Skeletal muscle tissue (tissue), 4 donors: ENCODE measurements around the gene TOLLIP. TPM values are rescaled to one million over a fixed set of nuclear protein-coding genes. Genes with fewer than 3 reads are reported as not detected.

Experiments used
- H3K27ac ChIP-seq: one replicate; pipeline ENCODE4 v1.7.0; 2013; ENCODE audit warnings: mild to moderate bottlenecking, low read depth, low read length, inconsistent platforms
- H3K27me3 ChIP-seq, 3 donors: one replicate each; pipeline ENCODE4 v1.7.0; 2013; ENCODE audit warnings: low read length in 3 of 3; ENCODE audit not compliant: control insufficient read depth in 3 of 3, insufficient read depth in 3 of 3
- H3K36me3 ChIP-seq, 3 donors: one replicate each; pipeline ENCODE4 v1.7.0; 2013; ENCODE audit warnings: low read length in 3 of 3; ENCODE audit not compliant: control insufficient read depth in 3 of 3, insufficient read depth in 3 of 3
- H3K4me1 ChIP-seq, 3 donors: one replicate each; pipeline ENCODE4 v1.7.0; 2013; ENCODE audit warnings: low read length in 3 of 3, mild to moderate bottlenecking in 3 of 3; ENCODE audit not compliant: control insufficient read depth in 3 of 3, insufficient read depth in 3 of 3
- H3K4me3 ChIP-seq, 3 donors: one replicate each; pipeline ENCODE4 v1.7.0; 2013; ENCODE audit warnings: low read length in 3 of 3
- H3K9ac ChIP-seq, 3 donors: one replicate each; pipeline ENCODE4 v1.7.0; 2013; ENCODE audit warnings: low read length in 3 of 3, mild to moderate bottlenecking in 3 of 3, moderate library complexity in 2 of 3, low read depth in 1 of 3
- H3K9me3 ChIP-seq, 3 donors: one replicate each; pipeline ENCODE4 v1.7.0; 2013; ENCODE audit warnings: low read length in 3 of 3; ENCODE audit not compliant: control insufficient read depth in 3 of 3
- total RNA-seq: library from RNA; depleted of rRNA; stranded (reverse); fragments of >200 nt; gene quantifications from one replicate; pipeline ENCODE4 v1.2.3, GENCODE V29; 2014
- donor health status: Osteomylitis.

TOLLIP gene
- total RNA-seq, 1 donor from 2014 or later: 8.9 TPM

DNA sequence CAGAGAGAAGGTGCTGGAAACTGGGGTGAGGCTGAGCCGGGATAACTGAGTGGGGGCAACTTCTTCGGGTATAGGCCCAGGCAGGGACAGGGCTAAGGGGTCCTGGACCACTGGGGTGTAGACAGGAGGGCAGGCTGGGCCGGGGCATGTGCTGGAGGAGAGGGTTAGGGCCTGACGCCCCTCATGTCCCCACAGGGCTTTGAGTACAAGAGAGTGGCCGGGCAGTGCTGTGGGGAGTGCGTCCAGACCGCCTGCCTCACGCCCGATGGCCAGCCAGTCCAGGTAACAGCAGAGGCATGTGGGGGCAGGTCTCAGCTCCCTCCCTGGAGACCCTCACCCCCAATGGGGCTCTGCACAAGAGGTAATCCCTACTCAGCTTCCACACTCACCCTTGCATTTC, 49.9 kb downstream of the TOLLIP start:
- Histone ChIP-seq H3K4me3 (no peak overlapping the region), H3K27me3 (peaks cover 0 to 5% (median 4%) of the 10 kb centered on the region in 3 donors), H3K4me1 (peaks cover 14 to 20% (median 16%) of the 10 kb centered on the region in 3 donors), H3K27ac (no peak overlapping the region), H3K9ac (no peak overlapping the region), H3K9me3 (no peaks in the 10 kb centered on the region), H3K36me3 (no peaks in the 10 kb centered on the region)

DNA sequence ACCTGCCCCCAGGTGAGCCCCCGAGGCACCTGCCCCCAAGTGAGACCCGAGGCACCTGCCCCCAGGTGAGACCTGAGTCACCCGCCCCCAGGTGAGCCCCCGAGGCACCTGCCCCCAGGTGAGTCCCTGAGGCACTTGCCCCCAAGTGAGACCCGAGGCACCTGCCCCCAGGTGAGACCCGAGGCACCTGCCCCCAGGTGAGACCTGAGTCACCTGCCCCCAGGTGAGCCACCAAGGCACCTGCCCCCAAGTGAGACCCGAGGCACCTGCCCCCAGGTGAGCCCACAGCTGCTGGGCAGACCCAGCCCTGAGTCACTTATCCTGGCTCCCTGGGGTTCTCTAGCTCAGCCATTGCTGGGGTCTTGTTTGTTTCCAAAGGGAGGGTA, 50.4 kb downstream of the TOLLIP start:
- H3K36me3 ChIP-seq: no peaks in the 10 kb centered on the region
- H3K27ac ChIP-seq: no peak overlapping the region
- H3K4me3 ChIP-seq: no peak overlapping the region

DNA sequence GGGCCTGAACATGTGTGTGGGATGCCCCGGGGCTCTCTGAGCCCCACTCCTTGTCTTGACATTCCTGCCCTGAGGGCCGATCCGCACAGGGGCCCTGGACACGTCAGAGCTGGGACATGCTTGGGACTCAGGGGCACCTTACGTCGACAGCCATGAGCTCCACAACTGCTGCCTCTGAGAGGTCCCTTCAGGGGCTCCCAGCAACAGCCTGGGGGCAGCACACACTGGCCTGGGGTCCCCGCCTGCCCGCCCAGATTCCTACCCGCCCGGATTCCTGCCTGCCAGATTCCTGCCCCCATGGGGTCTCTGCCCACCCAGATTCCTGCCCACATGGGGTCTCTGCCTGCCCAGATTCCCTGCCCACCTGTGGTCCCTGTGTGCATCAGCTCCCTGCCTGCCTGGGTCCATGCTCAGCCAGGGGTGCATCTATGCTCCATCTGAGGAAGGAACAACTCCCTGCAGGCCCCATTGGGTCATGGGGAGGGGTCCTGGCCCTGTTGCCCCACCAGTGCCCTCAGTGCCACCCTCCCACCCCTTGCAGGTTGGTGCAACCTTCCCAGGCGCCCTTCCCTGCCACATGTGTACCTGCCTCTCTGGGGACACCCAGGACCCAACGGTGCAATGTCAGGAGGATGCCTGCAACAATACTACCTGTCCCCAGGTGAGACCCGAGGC, 50.9 kb downstream of the TOLLIP start:
- H3K9me3 ChIP-seq: no peaks in the 10 kb centered on the region
- H3K9ac ChIP-seq: no peak overlapping the region
- H3K27me3 ChIP-seq: peaks cover 0 to 5% (median 4%) of the 10 kb centered on the region in 3 donors

More for the DNA sequence above, 50.4 kb downstream of the TOLLIP start:
- Histone ChIP-seq H3K9me3 (no peaks in the 10 kb centered on the region), H3K4me1 (peaks cover 14 to 20% (median 16%) of the 10 kb centered on the region in 3 donors), H3K27me3 (peaks cover 0 to 5% (median 4%) of the 10 kb centered on the region in 3 donors), H3K9ac (no peak overlapping the region)

DNA sequence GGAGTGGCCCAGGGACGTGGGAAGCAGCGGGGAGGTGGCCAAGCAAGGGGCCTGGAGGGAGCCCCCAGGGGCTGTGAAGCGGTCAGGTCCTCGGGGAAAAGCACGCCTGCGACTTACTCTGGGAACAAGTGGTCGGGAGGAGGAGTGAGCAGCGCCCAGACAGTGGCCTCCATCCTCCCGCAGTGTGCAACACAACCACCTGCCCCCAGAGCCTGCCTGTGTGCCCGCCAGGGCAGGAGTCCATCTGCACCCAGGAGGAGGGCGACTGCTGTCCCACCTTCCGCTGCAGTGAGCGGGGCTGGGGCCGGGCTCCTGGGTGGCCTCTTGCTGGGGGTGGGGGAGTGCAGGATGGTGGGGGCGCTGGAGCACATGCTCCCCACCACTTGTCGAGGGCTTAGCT, 51.5 kb downstream of the TOLLIP start:
- Histone ChIP-seq H3K27ac (no peak overlapping the region), H3K9ac (no peak overlapping the region), H3K36me3 (no peaks in the 10 kb centered on the region), H3K27me3 (peaks cover 0 to 5% (median 4%) of the 10 kb centered on the region in 3 donors), H3K4me1 (peaks cover 10 to 17% (median 15%) of the 10 kb centered on the region in 3 donors), H3K9me3 (no peaks in the 10 kb centered on the region), H3K4me3 (no peak overlapping the region)

More for the DNA sequence above, 50.9 kb downstream of the TOLLIP start:
- no peak overlapping the region for H3K27ac ChIP-seq
- no peak overlapping the region for H3K4me3 ChIP-seq
- peaks cover 14 to 20% (median 16%) of the 10 kb centered on the region in 3 donors for H3K4me1 ChIP-seq
- no peaks in the 10 kb centered on the region for H3K36me3 ChIP-seq

DNA sequence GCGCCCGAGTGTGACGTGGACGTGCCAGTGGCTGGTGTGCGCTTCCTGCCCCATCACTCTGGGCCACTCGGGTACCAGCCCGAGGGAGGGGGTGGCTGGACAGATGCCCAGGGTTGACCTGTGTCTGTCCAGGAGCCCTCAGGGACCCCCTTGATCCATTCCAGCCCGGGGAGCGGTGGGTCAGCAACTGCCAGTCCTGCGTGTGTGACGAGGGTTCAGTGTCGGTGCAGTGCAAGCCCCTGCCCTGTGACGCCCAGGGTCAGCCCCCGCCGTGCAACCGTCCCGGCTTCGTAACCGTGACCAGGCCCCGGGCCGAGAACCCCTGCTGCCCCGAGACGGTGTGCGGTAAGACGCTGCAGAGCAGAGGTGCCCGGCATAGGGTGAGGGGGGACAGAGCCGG, 52.1 kb downstream of the TOLLIP start:
- Histone ChIP-seq H3K4me1 (peaks cover 7 to 12% (median 12%) of the 10 kb centered on the region in 3 donors), H3K4me3 (no peak overlapping the region), H3K27ac (no peak overlapping the region), H3K27me3 (peaks cover 0 to 7% (median 4%) of the 10 kb centered on the region in 3 donors), H3K9ac (no peak overlapping the region), H3K36me3 (no peaks in the 10 kb centered on the region), H3K9me3 (no peaks in the 10 kb centered on the region)

DNA sequence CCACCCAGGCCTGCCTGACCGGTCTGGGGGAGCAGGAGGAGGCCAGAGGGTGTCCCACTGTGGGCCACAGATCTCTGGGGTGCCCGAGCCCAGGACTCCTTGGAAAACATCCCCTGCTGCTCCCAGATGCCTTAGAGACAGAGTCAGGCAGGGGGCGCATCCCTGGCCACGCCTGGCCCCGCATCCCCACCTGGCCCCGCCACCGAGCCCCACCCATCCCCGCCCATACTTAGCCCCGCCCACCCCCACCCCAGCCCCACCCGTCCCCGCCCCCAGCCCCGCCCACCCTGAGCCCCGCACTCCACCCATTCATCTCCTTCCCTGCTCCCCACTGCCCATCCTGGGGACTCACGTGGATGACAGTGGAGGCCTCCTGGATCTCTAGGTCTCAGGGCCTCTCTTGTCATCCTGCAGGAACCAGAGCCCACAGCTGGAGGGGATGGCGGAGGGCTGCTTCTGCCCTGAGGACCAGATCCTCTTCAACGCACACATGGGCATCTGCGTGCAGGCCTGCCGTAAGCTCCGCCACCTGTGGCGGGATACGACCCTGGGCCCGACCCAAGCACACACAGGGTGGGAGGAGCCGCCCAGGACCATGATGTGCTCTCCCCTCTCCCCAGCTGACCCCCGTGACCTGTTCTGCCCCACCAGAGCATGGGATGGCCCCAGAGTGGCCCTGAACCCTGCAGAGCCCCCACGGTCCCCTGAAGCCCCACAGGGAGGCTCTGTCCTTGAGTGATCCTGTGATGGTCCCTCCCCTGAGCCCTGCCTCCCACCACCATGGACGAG, 53.0 kb downstream of the TOLLIP start:
- Histone ChIP-seq H3K27me3 (peaks cover 0 to 11% (median 4%) of the 10 kb centered on the region in 3 donors), H3K9ac (no peak overlapping the region), H3K4me3 (no peak overlapping the region)

DNA sequence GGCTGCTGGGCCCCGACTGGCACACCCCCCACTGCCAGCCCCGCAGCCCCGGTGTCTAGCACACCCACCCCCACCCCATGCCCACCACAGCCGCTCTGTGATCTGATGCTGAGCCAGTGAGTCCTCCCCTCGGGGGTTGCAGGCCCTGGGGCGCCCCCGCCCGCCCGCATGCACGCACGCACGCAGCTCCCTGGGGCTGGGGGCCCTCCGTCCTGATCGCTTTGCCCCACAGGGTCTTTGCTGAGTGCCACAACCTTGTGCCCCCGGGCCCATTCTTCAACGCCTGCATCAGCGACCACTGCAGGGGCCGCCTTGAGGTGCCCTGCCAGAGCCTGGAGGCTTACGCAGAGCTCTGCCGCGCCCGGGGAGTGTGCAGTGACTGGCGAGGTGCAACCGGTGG, 54.3 kb downstream of the TOLLIP start:
- Histone ChIP-seq H3K9ac (no peak overlapping the region), H3K27me3 (peaks cover 0 to 11% (median 4%) of the 10 kb centered on the region in 3 donors), H3K9me3 (no peaks in the 10 kb centered on the region), H3K4me1 (no peaks in the 10 kb centered on the region), H3K36me3 (no peaks in the 10 kb centered on the region), H3K27ac (no peak overlapping the region), H3K4me3 (no peak overlapping the region)

More for the DNA sequence above, 53.0 kb downstream of the TOLLIP start:
- peaks cover 0 to 3% (median 2%) of the 10 kb centered on the region in 3 donors for H3K4me1 ChIP-seq
- H3K36me3 ChIP-seq: no peaks in the 10 kb centered on the region
- no peak overlapping the region for H3K27ac ChIP-seq
- no peaks in the 10 kb centered on the region for H3K9me3 ChIP-seq

DNA sequence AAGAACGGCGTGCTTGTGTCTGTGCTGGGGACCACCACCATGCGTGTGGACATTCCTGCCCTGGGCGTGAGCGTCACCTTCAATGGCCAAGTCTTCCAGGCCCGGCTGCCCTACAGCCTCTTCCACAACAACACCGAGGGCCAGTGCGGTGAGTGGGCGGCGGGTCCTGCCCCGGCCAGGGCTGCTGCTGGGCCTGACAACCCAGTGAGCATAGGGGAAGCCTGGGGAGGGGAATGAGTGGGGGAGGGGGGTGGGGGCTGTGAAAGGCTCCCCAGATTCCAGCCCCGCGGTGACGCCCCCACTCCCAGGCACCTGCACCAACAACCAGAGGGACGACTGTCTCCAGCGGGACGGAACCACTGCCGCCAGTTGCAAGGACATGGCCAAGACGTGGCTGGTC, 54.7 kb downstream of the TOLLIP start:
- no peaks in the 10 kb centered on the region for H3K4me1 ChIP-seq

DNA sequence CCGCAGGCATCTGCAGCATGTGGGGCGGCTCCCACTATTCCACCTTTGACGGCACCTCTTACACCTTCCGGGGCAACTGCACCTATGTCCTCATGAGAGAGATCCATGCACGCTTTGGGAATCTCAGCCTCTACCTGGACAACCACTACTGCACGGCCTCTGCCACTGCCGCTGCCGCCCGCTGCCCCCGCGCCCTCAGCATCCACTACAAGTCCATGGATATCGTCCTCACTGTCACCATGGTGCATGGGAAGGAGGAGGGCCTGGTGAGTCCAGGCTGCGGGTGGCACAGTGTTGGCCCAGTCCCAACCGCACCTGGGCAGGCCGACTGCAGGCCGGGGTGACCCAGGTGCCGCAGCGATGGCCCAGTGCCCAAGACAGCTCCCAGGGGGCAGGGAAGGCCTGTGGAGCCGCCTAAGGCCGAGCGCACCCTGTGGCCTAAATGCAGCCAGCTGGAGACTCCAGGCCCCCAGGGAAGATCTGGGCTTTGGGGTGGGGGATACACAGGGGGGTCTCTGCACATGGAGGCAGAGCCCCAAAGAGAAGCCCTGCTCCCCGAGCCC, 55.3 kb downstream of the TOLLIP start:
- H3K27me3 ChIP-seq: peaks cover 0 to 11% (median 4%) of the 10 kb centered on the region in 3 donors
- no peaks in the 10 kb centered on the region for H3K36me3 ChIP-seq
- H3K4me1 ChIP-seq: no peaks in the 10 kb centered on the region

More for the DNA sequence above, 54.7 kb downstream of the TOLLIP start:
- Histone ChIP-seq H3K27me3 (peaks cover 0 to 11% (median 4%) of the 10 kb centered on the region in 3 donors), H3K9ac (no peak overlapping the region), H3K27ac (no peak overlapping the region), H3K36me3 (no peaks in the 10 kb centered on the region), H3K4me3 (no peak overlapping the region), H3K9me3 (no peaks in the 10 kb centered on the region)

DNA sequence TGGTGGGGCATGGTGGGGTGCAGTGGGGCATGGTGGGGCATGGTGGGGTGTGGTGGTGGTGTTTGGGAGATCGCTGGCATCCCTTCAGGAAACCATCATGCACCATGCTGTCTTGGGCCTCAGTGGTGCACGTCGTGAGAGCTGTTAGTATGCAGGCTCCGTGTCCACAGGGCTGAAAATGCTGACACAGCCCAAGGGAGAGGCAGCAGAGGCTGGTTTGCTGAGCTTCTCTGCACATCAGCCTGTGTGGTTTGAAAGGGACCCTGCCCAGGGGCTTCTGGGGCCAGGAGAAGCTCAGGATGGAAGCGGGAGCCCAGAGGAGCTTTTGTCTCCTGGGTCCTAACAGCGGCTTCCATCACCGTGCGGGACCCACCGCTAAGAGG, 56.3 kb downstream of the TOLLIP start:
- Histone ChIP-seq H3K9me3 (no peaks in the 10 kb centered on the region), H3K4me1 (no peaks in the 10 kb centered on the region), H3K36me3 (no peaks in the 10 kb centered on the region)

More for the DNA sequence above, 55.3 kb downstream of the TOLLIP start:
- H3K9ac ChIP-seq: no peak overlapping the region
- no peak overlapping the region for H3K4me3 ChIP-seq
- H3K9me3 ChIP-seq: no peaks in the 10 kb centered on the region
- H3K27ac ChIP-seq: no peak overlapping the region

More for the DNA sequence above, 56.3 kb downstream of the TOLLIP start:
- H3K27ac ChIP-seq: no peak overlapping the region
- H3K27me3 ChIP-seq: peaks cover 0 to 11% (median 4%) of the 10 kb centered on the region in 3 donors
- no peak overlapping the region for H3K4me3 ChIP-seq
- H3K9ac ChIP-seq: no peak overlapping the region
